ENCODE measurements around the gene MXRA8. TPM values are rescaled to one million over a fixed set of nuclear protein-coding genes. Genes with fewer than 3 reads are reported as not detected.

The MXRA8 gene
- total RNA-seq, 1 donor from 2014 or later: 78.1 TPM

DNA sequence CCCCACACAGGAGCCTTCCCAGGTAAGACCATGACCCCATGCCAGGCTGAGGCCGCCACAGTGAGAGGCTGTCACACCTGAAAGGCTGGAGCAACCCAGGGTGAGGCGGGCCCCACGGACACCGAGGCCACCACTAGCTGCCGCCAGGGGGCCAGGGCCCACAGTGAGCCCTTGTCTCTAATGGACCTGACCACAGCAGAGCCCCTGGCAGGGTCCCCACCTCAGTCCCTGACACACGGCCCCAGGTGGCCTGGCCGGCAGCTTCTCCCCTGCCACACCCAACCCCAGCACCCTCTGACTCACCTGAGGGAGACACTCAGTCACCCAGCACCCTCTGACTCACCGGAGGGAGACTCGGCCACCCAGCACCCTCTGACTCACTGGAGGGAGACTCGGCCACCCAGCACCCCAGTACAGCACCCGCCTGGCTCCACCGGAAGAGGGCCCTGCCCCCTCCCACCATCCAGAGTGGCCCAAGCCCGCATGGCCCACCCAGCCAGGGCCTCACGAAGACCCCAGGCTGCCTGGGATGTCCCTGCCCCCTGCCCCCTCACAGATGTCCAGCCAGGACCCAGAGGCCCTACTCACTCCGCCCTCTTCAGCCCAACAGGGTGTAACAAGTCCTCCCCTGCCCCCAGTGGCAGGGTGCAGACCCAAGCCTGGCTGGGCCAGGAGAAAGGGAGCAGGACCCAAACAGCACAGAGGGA lies 13.5 kb downstream of the MXRA8 start:
- H3K36me3 Mint-ChIP-seq: peaks cover 10% of the 10 kb centered on the region
- no peak overlapping the region for H3K4me3 Mint-ChIP-seq
- H3K27me3 Mint-ChIP-seq: no peaks in the 10 kb centered on the region
- TF ChIP-seq, protein P1, sequence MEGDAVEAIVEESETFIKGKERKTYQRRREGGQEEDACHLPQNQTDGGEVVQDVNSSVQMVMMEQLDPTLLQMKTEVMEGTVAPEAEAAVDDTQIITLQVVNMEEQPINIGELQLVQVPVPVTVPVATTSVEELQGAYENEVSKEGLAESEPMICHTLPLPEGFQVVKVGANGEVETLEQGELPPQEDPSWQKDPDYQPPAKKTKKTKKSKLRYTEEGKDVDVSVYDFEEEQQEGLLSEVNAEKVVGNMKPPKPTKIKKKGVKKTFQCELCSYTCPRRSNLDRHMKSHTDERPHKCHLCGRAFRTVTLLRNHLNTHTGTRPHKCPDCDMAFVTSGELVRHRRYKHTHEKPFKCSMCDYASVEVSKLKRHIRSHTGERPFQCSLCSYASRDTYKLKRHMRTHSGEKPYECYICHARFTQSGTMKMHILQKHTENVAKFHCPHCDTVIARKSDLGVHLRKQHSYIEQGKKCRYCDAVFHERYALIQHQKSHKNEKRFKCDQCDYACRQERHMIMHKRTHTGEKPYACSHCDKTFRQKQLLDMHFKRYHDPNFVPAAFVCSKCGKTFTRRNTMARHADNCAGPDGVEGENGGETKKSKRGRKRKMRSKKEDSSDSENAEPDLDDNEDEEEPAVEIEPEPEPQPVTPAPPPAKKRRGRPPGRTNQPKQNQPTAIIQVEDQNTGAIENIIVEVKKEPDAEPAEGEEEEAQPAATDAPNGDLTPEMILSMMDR (conservative IDR thresholded peaks at IDR 0.05): peak; percentile 70
- peaks cover 11% of the 10 kb centered on the region for H3K4me1 Mint-ChIP-seq (ENCODE audit: unreplicated experiment)
- no peaks in the 10 kb centered on the region for H3K9me3 Mint-ChIP-seq
- peak overlapping the region; percentile 48 for H3K27ac Mint-ChIP-seq
- no peak for DNase-seq (ENCODE audit: extremely low spot score, unreplicated experiment)

DNA sequence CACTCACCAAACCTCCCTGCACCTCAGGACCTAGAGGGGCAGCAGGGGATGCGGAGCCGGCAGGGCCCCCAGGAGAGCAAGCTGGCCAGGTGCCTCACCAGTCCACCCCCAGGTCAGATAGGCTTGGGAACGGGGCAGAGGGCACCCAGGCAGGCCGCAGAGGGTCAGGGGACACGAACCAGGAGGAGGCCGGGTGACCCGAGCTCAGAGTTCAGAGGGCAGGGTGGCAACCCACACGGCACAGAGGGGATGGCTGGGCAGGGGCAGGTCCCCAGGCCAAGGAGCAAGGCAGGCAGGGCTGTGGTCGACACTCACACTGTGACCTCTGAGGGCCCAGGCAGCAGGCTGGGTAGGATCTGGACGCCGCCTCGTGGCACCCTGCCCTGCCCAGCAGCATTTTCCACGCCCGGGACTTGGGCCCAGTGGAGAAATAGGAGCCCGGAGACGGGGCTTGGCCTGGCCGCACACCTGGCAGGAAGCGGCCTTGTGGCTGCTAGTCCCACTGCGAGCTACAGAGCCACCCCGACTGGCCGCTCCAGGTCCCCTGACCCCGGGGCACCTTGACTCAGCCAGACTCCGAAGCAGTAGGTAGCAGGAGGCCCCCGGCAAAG lies 14.4 kb downstream of the MXRA8 start:
- no peaks in the 10 kb centered on the region for H3K27me3 Mint-ChIP-seq
- peaks cover 11% of the 10 kb centered on the region for H3K4me1 Mint-ChIP-seq (ENCODE audit: unreplicated experiment)
- no peaks in the 10 kb centered on the region for H3K9me3 Mint-ChIP-seq
- no peak overlapping the region for H3K4me3 Mint-ChIP-seq
- no peak for DNase-seq (ENCODE audit: extremely low spot score, unreplicated experiment)
- TF ChIP-seq, protein P1 (conservative IDR thresholded peaks at IDR 0.05): no peak
- H3K27ac Mint-ChIP-seq: no peak overlapping the region
- H3K36me3 Mint-ChIP-seq: peaks cover 10% of the 10 kb centered on the region

DNA sequence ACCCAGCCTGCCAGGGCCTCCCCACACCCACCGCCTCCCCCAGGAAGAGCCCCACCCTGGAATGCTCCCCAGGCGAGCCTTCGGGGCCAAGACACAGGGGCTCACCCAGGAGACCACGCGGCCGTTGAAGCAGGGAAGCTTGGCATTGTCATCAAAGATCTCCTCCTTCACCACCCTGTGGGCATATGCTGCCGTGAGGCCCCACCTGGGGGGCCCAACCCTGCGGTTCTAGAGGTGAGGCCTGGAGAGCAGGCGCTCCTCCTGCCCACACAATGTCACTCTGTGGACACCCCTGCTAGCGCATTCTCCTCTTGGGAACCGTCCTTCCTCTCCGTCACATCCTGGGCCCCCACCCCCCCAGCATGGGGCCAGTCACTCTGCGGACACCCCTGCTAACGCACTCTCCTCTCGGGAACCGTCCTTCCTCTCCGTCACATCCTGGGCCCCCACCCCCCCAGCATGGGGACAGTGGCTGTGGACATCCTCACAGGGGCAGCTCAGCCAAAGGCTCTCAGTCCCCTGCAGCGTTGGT lies 15.7 kb downstream of the MXRA8 start:
- H3K4me1 Mint-ChIP-seq (ENCODE audit: unreplicated experiment): peaks cover 11% of the 10 kb centered on the region
- H3K27ac Mint-ChIP-seq: no peak overlapping the region
- no peak overlapping the region for H3K4me3 Mint-ChIP-seq
- H3K9me3 Mint-ChIP-seq: no peaks in the 10 kb centered on the region
- H3K36me3 Mint-ChIP-seq: peaks cover 10% of the 10 kb centered on the region
- TF ChIP-seq, protein P1 (conservative IDR thresholded peaks at IDR 0.05): no peak
- no peak for DNase-seq (ENCODE audit: extremely low spot score, unreplicated experiment)
- no peaks in the 10 kb centered on the region for H3K27me3 Mint-ChIP-seq

DNA sequence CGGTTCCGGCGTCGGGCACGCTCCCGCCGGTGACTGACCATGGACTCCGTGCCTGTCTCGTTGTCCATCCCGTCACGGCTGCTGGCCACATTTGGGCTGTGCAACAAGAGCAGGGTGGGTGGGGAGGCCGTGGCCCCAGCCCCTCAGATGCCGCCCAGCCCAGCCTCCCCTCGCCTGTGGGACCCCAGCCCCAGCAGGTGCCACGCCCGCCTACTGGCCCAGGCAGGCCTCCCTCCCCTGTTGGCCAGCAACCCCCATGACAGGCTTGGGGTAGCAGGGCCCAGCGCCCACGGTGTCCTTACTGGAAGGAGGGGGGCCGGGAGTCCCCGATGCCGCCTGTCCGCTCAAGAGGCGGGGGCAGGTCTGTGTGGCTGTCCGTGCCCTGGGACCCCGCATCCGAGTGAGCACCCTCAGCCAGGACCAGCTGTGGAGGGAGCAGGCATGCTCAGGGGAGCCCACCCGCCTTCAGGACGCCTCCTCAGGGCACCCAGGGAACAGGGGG lies 16.2 kb downstream of the MXRA8 start:
- peaks cover 10% of the 10 kb centered on the region for H3K36me3 Mint-ChIP-seq

DNA sequence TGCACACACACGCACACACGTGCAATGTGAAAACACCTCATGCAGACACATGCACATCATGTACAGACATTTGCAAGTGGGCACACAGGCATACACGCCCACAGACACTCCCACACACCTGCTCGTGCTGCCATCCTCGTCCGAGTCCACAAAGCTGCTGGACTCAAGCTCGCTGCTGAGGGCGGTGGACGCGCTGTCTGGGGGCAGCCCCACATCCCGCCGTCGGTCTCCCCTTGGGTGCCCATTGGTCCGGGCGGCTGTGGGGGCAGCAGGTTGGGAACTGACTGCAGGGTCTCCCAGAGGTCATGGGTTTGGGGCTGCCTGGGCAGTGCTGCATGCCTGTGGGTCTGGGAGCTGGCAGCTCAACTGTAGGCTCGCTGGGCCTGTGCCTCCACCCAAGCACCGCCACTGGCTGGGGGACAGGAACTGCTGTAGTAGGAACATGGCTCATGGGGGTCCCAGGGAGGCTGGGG lies 16.8 kb downstream of the MXRA8 start:
- H3K27ac Mint-ChIP-seq: no peak overlapping the region
- H3K4me1 Mint-ChIP-seq (ENCODE audit: unreplicated experiment): peaks cover under 1% of the 10 kb centered on the region
- TF ChIP-seq, protein P1 (conservative IDR thresholded peaks at IDR 0.05): no peak

More for the DNA sequence above, 16.2 kb downstream of the MXRA8 start:
- Mint-ChIP-seq H3K27me3 (no peaks in the 10 kb centered on the region), H3K27ac (no peak overlapping the region), H3K4me1 (ENCODE audit: unreplicated experiment) (peaks cover 6% of the 10 kb centered on the region), H3K9me3 (no peaks in the 10 kb centered on the region), H3K4me3 (no peak overlapping the region)
- no peak for DNase-seq (ENCODE audit: extremely low spot score, unreplicated experiment)
- TF ChIP-seq, protein P1 (conservative IDR thresholded peaks at IDR 0.05): no peak

More for the DNA sequence above, 16.8 kb downstream of the MXRA8 start:
- H3K36me3 Mint-ChIP-seq: peaks cover 10% of the 10 kb centered on the region
- H3K4me3 Mint-ChIP-seq: no peak overlapping the region
- no peak for DNase-seq (ENCODE audit: extremely low spot score, unreplicated experiment)
- H3K27me3 Mint-ChIP-seq: no peaks in the 10 kb centered on the region
- no peaks in the 10 kb centered on the region for H3K9me3 Mint-ChIP-seq

Data from type B pancreatic cell (in vitro differentiated cells).